ENCODE results near the gene SDS. TPM values are rescaled to one million over a fixed set of nuclear protein-coding genes. Genes with fewer than 3 reads are reported as not detected.

Gene SDS
- total and polyA plus RNA-seq, 2 of the 13 experiments (the other 11 are each of a cell fraction or from before 2014, with no cell fraction given) = not detected

GRCh38 chr12:113449299-113449698 is 45.6 kb upstream of the SDS start:
- H3K9ac ChIP-seq (ENCODE audit: insufficient read depth, low read depth, low read length) = no peak overlapping the region
- H3K4me3 ChIP-seq (replicated peaks in 1 of 3; ENCODE audit: insufficient read depth in 1 of 3, low read depth in 2 of 3, low read length in 3 of 3) = no peak overlapping the region
- WGBS (ENCODE audit: low lambda C conversion rate) = 34% methylated on average over 2 of the region's 2 CpGs
- H3K27me3 ChIP-seq (ENCODE audit: control insufficient read depth in 1 of 2, insufficient read depth in 2 of 2, low read length in 2 of 2) = peaks cover 0 to 3% of the 10 kb centered on the region in 2 experiments; a peak in 1 of 5 replicates
- no peaks in the 10 kb centered on the region for H3K36me3 ChIP-seq (replicated peaks in 1 of 2; ENCODE audit: control insufficient read depth in 1 of 2, insufficient read depth in 2 of 2, low read length in 2 of 2)
- H2AFZ ChIP-seq (ENCODE audit: low read length) = no peak overlapping the region
- DNase-seq (ENCODE audit: low spot score) (no peak), ATAC-seq (no peak), FAIRE-seq (no peak)
- H3K9me3 ChIP-seq (ENCODE audit: low read length) = no peaks in the 10 kb centered on the region
- no peaks in the 10 kb centered on the region for H3K79me2 ChIP-seq (ENCODE audit: insufficient read depth, low read length)
- CTCF ChIA-PET (ENCODE audit: low intra/inter-chr PET ratio, low total read pairs) = no interaction called here
- POLR2A ChIA-PET = no interaction called here
- no peak for TF ChIP-seq ZNF496 (CRISPR knock-in tag; IDR thresholded peaks at IDR 0.05; ENCODE audit: insufficient replicate concordance)
- TF ChIP-seq ZNF629 (CRISPR knock-in tag; conservative IDR thresholded peaks at IDR 0.05) = peak; percentile 69
- 0 out of 2 replicates have a peak, but pooled peaks cover 2% of the 10 kb centered on the region for H4K20me1 ChIP-seq (ENCODE audit: insufficient read depth, low read length)
- H3K4me2 ChIP-seq (ENCODE audit: low read depth, low read length) = no peak overlapping the region
- BruUV-seq (replicated peaks) = no TSS peak
- in situ Hi-C loops (cut with HindIII; ENCODE audit: extremely low pct_ligation_motif_present, low pct_unique_long_range_greater_than_20kb) (no loop called here), intact Hi-C loops (cut with micrococcal nuclease; ENCODE audit: unreplicated experiment) (no loop called here)
- H3K4me1 ChIP-seq (ENCODE audit: insufficient read depth, low read length) = no peaks in the 10 kb centered on the region
- no peak overlapping the region for H3K27ac ChIP-seq (ENCODE audit: extremely low read length, insufficient read depth, low read length)

GRCh38 chr12:113448873-113449272 is 45.2 kb upstream of the SDS start:
- no peak overlapping the region for H3K9ac ChIP-seq (ENCODE audit: insufficient read depth, low read depth, low read length)
- 41% methylated on average over 7 of the region's 7 CpGs for WGBS (ENCODE audit: low lambda C conversion rate)
- DNase-seq (ENCODE audit: low spot score) = no peak
- ATAC-seq = no peak
- no peaks in the 10 kb centered on the region for H3K9me3 ChIP-seq (ENCODE audit: low read length)
- no peaks in the 10 kb centered on the region for H3K36me3 ChIP-seq (replicated peaks in 1 of 2; ENCODE audit: control insufficient read depth in 1 of 2, insufficient read depth in 2 of 2, low read length in 2 of 2)
- no peak overlapping the region for H3K27ac ChIP-seq (ENCODE audit: extremely low read length, insufficient read depth, low read length)
- no peak for FAIRE-seq
- H3K79me2 ChIP-seq (ENCODE audit: insufficient read depth, low read length) = no peaks in the 10 kb centered on the region
- H3K4me3 ChIP-seq (replicated peaks in 1 of 3; ENCODE audit: insufficient read depth in 1 of 3, low read depth in 2 of 3, low read length in 3 of 3) = no peak overlapping the region
- no peak overlapping the region for H3K4me2 ChIP-seq (ENCODE audit: low read depth, low read length)
- no peaks in the 10 kb centered on the region for H3K4me1 ChIP-seq (ENCODE audit: insufficient read depth, low read length)
- H4K20me1 ChIP-seq (ENCODE audit: insufficient read depth, low read length) = 0 out of 2 replicates have a peak, but pooled peaks cover 2% of the 10 kb centered on the region
- H2AFZ ChIP-seq (ENCODE audit: low read length) = no peak overlapping the region
- BruUV-seq (replicated peaks) = no TSS peak
- intact Hi-C loops (cut with micrococcal nuclease; ENCODE audit: unreplicated experiment) = no loop called here
- ChIA-PET POLR2A (no interaction called here), CTCF (ENCODE audit: low intra/inter-chr PET ratio, low total read pairs) (no interaction called here)
- in situ Hi-C loops (cut with HindIII; ENCODE audit: extremely low pct_ligation_motif_present, low pct_unique_long_range_greater_than_20kb) = no loop called here
- H3K27me3 ChIP-seq (ENCODE audit: control insufficient read depth in 1 of 2, insufficient read depth in 2 of 2, low read length in 2 of 2) = peaks cover 0 to 6% of the 10 kb centered on the region in 2 experiments; a peak in 2 of 5 replicates
- TF ChIP-seq SIX4 (CRISPR knock-in tag; IDR thresholded peaks at IDR 0.05) (no peak), SP5 (CRISPR knock-in tag; IDR thresholded peaks at IDR 0.05; ENCODE audit: borderline replicate concordance, low read depth) (no peak)
- TF ChIP-seq, protein P1, sequence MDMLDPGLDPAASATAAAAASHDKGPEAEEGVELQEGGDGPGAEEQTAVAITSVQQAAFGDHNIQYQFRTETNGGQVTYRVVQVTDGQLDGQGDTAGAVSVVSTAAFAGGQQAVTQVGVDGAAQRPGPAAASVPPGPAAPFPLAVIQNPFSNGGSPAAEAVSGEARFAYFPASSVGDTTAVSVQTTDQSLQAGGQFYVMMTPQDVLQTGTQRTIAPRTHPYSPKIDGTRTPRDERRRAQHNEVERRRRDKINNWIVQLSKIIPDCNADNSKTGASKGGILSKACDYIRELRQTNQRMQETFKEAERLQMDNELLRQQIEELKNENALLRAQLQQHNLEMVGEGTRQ (IDR thresholded peaks at IDR 0.05; ENCODE audit: low read depth, low read length) = no peak
- TF ChIP-seq, protein P1 (CRISPR knock-in tag; IDR thresholded peaks at IDR 0.05; ENCODE audit: borderline replicate concordance) = no peak
